ENCODE data around the gene OTOP2.

The OTOP2 gene

DNA sequence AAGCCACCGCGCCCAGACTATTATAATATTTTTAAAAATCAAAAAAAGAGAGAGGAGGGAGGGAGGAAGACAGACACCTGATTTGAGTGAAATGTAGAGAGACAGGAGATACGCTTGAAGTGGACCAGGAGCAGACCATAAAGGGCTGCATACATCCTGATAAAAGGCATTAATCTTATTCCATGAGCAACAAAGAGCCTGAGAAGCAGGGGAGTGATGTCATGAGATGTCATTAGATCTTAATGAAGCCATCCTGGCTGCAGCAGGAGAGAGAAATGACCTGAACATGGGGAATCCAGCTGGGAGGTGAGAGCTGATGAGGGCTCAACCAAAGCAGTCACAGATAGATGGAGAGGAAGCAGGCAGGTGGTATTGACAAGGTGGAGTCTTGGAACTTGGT is 53.7 kb downstream of the OTOP2 start:
- Histone ChIP-seq H3K36me3 (ENCODE audit: control insufficient read depth in 2 of 2, insufficient read depth in 1 of 2, low read length in 2 of 2) (no peaks in the 10 kb centered on the region), H3K27ac (ENCODE audit: extremely low read depth, low read depth, low read length) (no peak overlapping the region), H3K4me3 (ENCODE audit: low read depth, low read length) (no peak overlapping the region), H3K9me3 (ENCODE audit: control insufficient read depth, insufficient read depth, low read depth, low read length) (no peaks in the 10 kb centered on the region), H3K4me1 (ENCODE audit: control insufficient read depth, insufficient read depth, low read length) (no peaks in the 10 kb centered on the region)
- TF ChIP-seq ZNF837 (tag by site-specific recombination; IDR thresholded peaks at IDR 0.05), result no peak
- TF ChIP-seq ZNF629 (tag by site-specific recombination; IDR thresholded peaks at IDR 0.05), result peak; percentile 67
- no peak for TF ChIP-seq ZNF510 (tag by site-specific recombination; IDR thresholded peaks at IDR 0.05; ENCODE audit: insufficient replicate concordance)
- no peak for TF ChIP-seq ZNF600 (tag by site-specific recombination; IDR thresholded peaks at IDR 0.05)
- TF ChIP-seq, protein P1, sequence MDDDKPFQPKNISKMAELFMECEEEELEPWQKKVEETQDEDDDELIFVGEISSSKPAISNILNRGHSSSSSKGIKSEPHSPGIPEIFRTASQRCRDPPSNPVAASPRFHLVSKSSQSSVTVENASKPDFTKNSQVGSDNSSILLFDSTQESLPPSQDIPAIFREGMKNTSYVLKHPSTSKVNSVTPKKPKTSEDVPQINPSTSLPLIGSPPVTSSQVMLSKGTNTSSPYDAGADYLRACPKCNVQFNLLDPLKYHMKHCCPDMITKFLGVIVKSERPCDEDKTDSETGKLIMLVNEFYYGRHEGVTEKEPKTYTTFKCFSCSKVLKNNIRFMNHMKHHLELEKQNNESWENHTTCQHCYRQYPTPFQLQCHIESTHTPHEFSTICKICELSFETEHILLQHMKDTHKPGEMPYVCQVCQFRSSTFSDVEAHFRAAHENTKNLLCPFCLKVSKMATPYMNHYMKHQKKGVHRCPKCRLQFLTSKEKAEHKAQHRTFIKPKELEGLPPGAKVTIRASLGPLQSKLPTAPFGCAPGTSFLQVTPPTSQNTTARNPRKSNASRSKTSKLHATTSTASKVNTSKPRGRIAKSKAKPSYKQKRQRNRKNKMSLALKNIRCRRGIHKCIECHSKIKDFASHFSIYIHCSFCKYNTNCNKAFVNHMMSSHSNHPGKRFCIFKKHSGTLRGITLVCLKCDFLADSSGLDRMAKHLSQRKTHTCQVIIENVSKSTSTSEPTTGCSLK (tag by site-specific recombination; IDR thresholded peaks at IDR 0.05), result no peak
- POLR2A ChIA-PET, result no interaction called here
- CTCF ChIA-PET, result interaction anchor here (0.7 to 2.3 kb wide), 2 partner anchors 16 to 19 kb away, joined by 3 to 15 read pairs; no protein-coding TSS in a partner anchor

DNA sequence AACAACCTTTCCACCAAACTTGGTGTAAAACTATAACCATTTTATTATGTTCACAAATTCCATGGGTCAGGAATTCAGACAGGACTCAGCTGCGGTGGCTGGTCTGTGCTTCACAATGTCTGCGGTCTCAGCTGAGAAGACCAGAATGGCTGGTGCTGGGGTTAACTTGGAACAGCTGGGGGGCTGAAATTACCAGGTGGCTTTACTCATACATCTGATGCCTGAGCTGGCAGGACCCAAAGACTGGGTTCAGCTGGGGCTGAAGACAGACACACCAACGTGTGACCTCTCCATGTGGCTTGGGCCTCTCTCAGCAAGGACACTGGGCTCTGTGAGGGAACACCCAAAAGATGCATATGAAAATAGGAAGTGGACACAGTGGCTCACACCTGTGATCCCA is 54.2 kb downstream of the OTOP2 start:
- Histone ChIP-seq H3K4me1 (ENCODE audit: control insufficient read depth, insufficient read depth, low read length) (peaks cover 2% of the 10 kb centered on the region; the same call in 1 of the 2 replicates), H3K9me3 (ENCODE audit: control insufficient read depth, insufficient read depth, low read depth, low read length) (no peaks in the 10 kb centered on the region), H3K36me3 (ENCODE audit: control insufficient read depth in 2 of 2, insufficient read depth in 1 of 2, low read length in 2 of 2) (no peaks in the 10 kb centered on the region), H3K27ac (ENCODE audit: extremely low read depth, low read depth, low read length) (no peak overlapping the region), H3K4me3 (ENCODE audit: low read depth, low read length) (no peak overlapping the region)
- ChIA-PET CTCF (interaction anchor here (0.7 to 2.3 kb wide), 2 partner anchors 17 to 20 kb away, joined by 3 to 15 read pairs; no protein-coding TSS in a partner anchor), POLR2A (no interaction called here)
- TF ChIP-seq SETDB1 (IDR thresholded peaks at IDR 0.05; ENCODE audit: insufficient read length, low read length), result no peak
- no peak for TF ChIP-seq ZNF510 (tag by site-specific recombination; IDR thresholded peaks at IDR 0.05; ENCODE audit: insufficient replicate concordance)
- no peak for TF ChIP-seq ZFP3 (tag by site-specific recombination; IDR thresholded peaks at IDR 0.05; ENCODE audit: low read depth)
- TF ChIP-seq ZNF214 (tag by site-specific recombination; IDR thresholded peaks at IDR 0.05; ENCODE audit: borderline replicate concordance), result no peak
- no peak for TF ChIP-seq ZFP41 (tag by site-specific recombination; IDR thresholded peaks at IDR 0.05; ENCODE audit: borderline replicate concordance)
- TF ChIP-seq ZNF600 (tag by site-specific recombination; IDR thresholded peaks at IDR 0.05), result no peak
- no peak for TF ChIP-seq ZNF133 (tag by site-specific recombination; IDR thresholded peaks at IDR 0.05)
- no peak for TF ChIP-seq ZNF23 (tag by site-specific recombination; IDR thresholded peaks at IDR 0.05; ENCODE audit: borderline replicate concordance)
- TF ChIP-seq ZEB2 (tag by site-specific recombination; IDR thresholded peaks at IDR 0.05), result no peak
- TF ChIP-seq YY2 (tag by site-specific recombination; IDR thresholded peaks at IDR 0.05), result no peak

DNA sequence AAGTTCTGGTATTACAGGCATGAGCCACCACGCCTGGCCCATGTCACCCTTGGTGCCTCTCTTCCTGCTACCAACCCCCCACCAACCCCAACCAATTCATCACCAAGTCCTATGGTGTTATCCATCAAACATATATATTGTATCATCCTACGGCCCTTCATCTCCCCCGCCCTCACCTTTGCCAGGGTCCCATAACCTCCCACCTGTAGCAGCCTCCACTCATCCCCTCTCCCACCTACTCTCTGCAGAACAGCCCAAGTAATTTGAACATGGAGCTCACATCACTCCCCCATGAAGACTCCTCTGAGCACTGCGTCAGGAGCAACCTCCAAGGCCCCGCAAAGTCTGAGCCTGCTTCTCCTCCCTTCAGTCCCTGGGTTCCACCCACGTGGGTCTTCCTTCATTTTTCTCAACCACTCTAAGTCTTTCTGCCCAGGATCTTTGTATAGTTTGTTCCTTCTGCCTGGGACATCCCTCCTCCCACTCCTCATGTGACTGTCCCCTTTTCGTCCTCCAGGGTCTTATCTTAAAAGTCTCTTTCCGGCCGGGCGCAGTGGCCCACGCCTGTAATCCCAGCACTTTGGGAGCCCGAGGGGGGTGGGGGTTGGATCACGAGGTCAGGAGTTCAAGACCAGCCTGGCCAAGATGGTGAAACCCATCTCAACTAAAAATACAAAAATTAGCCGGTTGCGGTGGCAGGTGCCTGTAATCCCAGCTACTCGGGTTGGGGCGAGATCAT is 55.5 kb downstream of the OTOP2 start:
- POLR2A ChIA-PET, result interaction anchor here (0.7 kb wide), 2 partner anchors 203 to 226 kb away, joined by 6 to 12 read pairs; partner anchors contain the start of genes NAT9 and NUP85
- Histone ChIP-seq H3K9me3 (ENCODE audit: control insufficient read depth, insufficient read depth, low read depth, low read length) (no peaks in the 10 kb centered on the region), H3K36me3 (ENCODE audit: control insufficient read depth in 2 of 2, insufficient read depth in 1 of 2, low read length in 2 of 2) (no peaks in the 10 kb centered on the region), H3K4me3 (ENCODE audit: low read depth, low read length) (no peak overlapping the region), H3K27ac (ENCODE audit: extremely low read depth, low read depth, low read length) (no peak overlapping the region), H3K4me1 (ENCODE audit: control insufficient read depth, insufficient read depth, low read length) (peaks cover 3% of the 10 kb centered on the region; the same call in 1 of the 2 replicates)
- CTCF ChIA-PET, result interaction anchor here (0.6 to 0.8 kb wide), 4 partner anchors 16 to 188 kb away, joined by 3 read pairs; no protein-coding TSS in a partner anchor
- TF ChIP-seq ZNF664 (tag by site-specific recombination; IDR thresholded peaks at IDR 0.05), result 0 out of 2 replicates have a peak, but pooled peaks have one; percentile 33
- no peak for TF ChIP-seq KLF9 (tag by site-specific recombination; IDR thresholded peaks at IDR 0.05; ENCODE audit: low read depth)
- peak; percentile 87 for TF ChIP-seq ZFHX2 (tag by site-specific recombination; conservative IDR thresholded peaks at IDR 0.05)
- TF ChIP-seq EGR2 (tag by site-specific recombination; IDR thresholded peaks at IDR 0.05; ENCODE audit: low read depth), result peak; percentile 98

All from HEK293 (cell line).